Fibroblast of lung (primary cell): Measurements from ENCODE around the gene PPP1R9A. TPM values are rescaled to one million over a fixed set of nuclear protein-coding genes. Genes with fewer than 3 reads are reported as not detected.

ENCODE experiments used
- DNase-seq, 2 donors: peaks; one replicate each; pipeline versions ENCODE4 v3.0.0 to v3.0.0-alpha.2; 2010; ENCODE audit warnings: low read depth in 2 of 2
- H2AFZ ChIP-seq: 2 replicates; pipeline ENCODE4 v1.5.1; 2012; ENCODE audit warnings: low read length, control low read depth, inconsistent platforms
- H3K27ac ChIP-seq: 2 replicates; pipeline ENCODE4 v1.5.1; 2011; ENCODE audit warnings: low read length, control low read depth; ENCODE audit not compliant: insufficient read depth
- H3K27me3 ChIP-seq: 2 replicates; pipeline ENCODE4 v1.5.1; 2011; ENCODE audit warnings: mild to moderate bottlenecking, low read length; ENCODE audit not compliant: control insufficient read depth, insufficient read depth
- H3K36me3 ChIP-seq: 2 replicates; pipeline ENCODE4 v1.5.1; 2011; ENCODE audit warnings: low read length; ENCODE audit not compliant: control insufficient read depth, insufficient read depth
- H3K4me1 ChIP-seq: 2 replicates; pipeline ENCODE4 v1.5.1; 2011; ENCODE audit warnings: low read length; ENCODE audit not compliant: control insufficient read depth, insufficient read depth; ENCODE audit errors: extremely low read depth
- H3K4me2 ChIP-seq: 2 replicates; pipeline ENCODE4 v1.5.1; 2011; ENCODE audit warnings: low read length, control low read depth; ENCODE audit not compliant: insufficient read depth; ENCODE audit errors: extremely low read depth
- H3K4me3 ChIP-seq, 4 experiments: fragments of 200-600 bp in 1 of 4; sonication (generic) in 1 of 4; replicated peaks in 1 of 4; 2 replicates each; pipeline ENCODE4 v1.5.1; 2011 to 2016; ENCODE audit warnings: low read length in 4 of 4, low read depth in 3 of 4, mild to moderate bottlenecking in 3 of 4, control low read depth in 2 of 4, inconsistent platforms in 1 of 4, mixed read lengths in 1 of 4; ENCODE audit not compliant: insufficient read depth in 1 of 4; ENCODE audit errors: control extremely low read depth in 1 of 4
- H3K79me2 ChIP-seq: 2 replicates; pipeline ENCODE4 v1.5.1; 2012; ENCODE audit warnings: mild to moderate bottlenecking, low read length, inconsistent platforms; ENCODE audit not compliant: control insufficient read depth, insufficient read depth
- H3K9ac ChIP-seq: 2 replicates; pipeline ENCODE4 v1.5.1; 2011; ENCODE audit warnings: mild to moderate bottlenecking, low read length, control low read depth; ENCODE audit not compliant: insufficient read depth
- H3K9me3 ChIP-seq: 2 replicates; pipeline ENCODE4 v1.5.1; 2012; ENCODE audit warnings: low read depth, low read length; ENCODE audit not compliant: control insufficient read depth, insufficient read depth
- H4K20me1 ChIP-seq: 2 replicates; pipeline ENCODE4 v1.5.1; 2011; ENCODE audit warnings: low read length; ENCODE audit not compliant: control insufficient read depth, insufficient read depth; ENCODE audit errors: extremely low read depth
- CTCF ChIP-seq, 2 donors: IDR thresholded peaks in 1 of 2; conservative IDR thresholded peaks in 1 of 2; 1 replicate in 1 of 2; 2 replicates in 1 of 2; pipeline ENCODE4 v1.5.1; 2011 to 2012; ENCODE audit warnings: low read length in 2 of 2, control low read depth in 1 of 2, inconsistent platforms in 1 of 2, low read depth in 1 of 2, mild to moderate bottlenecking in 1 of 2
- EZH2 ChIP-seq: IDR thresholded peaks from 2 replicates; pipeline ENCODE4 v1.5.1; 2012; ENCODE audit warnings: low read length, control low read depth, mild to moderate bottlenecking; ENCODE audit errors: missing control alignments
- polyA plus RNA-seq, 2 donors: library from polyadenylated mRNA; depleted of rRNA in 1 of 2; stranded (reverse) in 1 of 2; unstranded in 1 of 2; fragments of >200 nt; gene quantifications; 2 replicates each; pipeline ENCODE4 v1.2.1, GENCODE V29; 2011 to 2012; ENCODE audit warnings: missing spikeins in 1 of 2
- total RNA-seq: library from RNA; depleted of rRNA; stranded (reverse); fragments of >200 nt; gene quantifications from 2 replicates; pipeline ENCODE4 v1.2.1, GENCODE V29; 2014

Gene PPP1R9A
- total and polyA plus RNA-seq, 2 donors (not counting 1 experiment from before 2014, with no cell fraction given): 0.68 to 3.3 TPM

- peak in 1 of 2 donors; percentile 8 for DNase-seq
- H3K4me1 ChIP-seq: no peaks in the 10 kb centered on the region
- TF ChIP-seq CTCF (conservative IDR thresholded peaks at IDR 0.05 in 1 of 2, IDR thresholded peaks at IDR 0.05 in 1 of 2; ENCODE audit: low read depth in 1 of 2, low read length in 2 of 2) (no peak), EZH2 (no peak)
- H3K9ac ChIP-seq: no peak overlapping the region
- H3K4me2 ChIP-seq: no peak overlapping the region
- no peaks in the 10 kb centered on the region for H3K36me3 ChIP-seq
- no peaks in the 10 kb centered on the region for H3K9me3 ChIP-seq
- no peak overlapping the region for H2AFZ ChIP-seq
- no peak overlapping the region for H3K27ac ChIP-seq
- H3K4me3 ChIP-seq: no peak overlapping the region
- H4K20me1 ChIP-seq: no peaks in the 10 kb centered on the region
- H3K27me3 ChIP-seq: no peaks in the 10 kb centered on the region
- H3K79me2 ChIP-seq: no peaks in the 10 kb centered on the region
Measured at GRCh38 chr7:95303013-95303905, 395.9 kb downstream of the PPP1R9A start.

- no peak overlapping the region for H3K4me3 ChIP-seq
- H2AFZ ChIP-seq: no peak overlapping the region
- no peak for DNase-seq
- H3K79me2 ChIP-seq: no peaks in the 10 kb centered on the region
- H4K20me1 ChIP-seq: no peaks in the 10 kb centered on the region
- H3K36me3 ChIP-seq: no peaks in the 10 kb centered on the region
- H3K4me2 ChIP-seq: no peak overlapping the region
- no peak overlapping the region for H3K9ac ChIP-seq
- H3K9me3 ChIP-seq: no peaks in the 10 kb centered on the region
- no peaks in the 10 kb centered on the region for H3K27me3 ChIP-seq
- no peak for TF ChIP-seq EZH2
- TF ChIP-seq CTCF (conservative IDR thresholded peaks at IDR 0.05 in 1 of 2, IDR thresholded peaks at IDR 0.05 in 1 of 2; ENCODE audit: low read depth in 1 of 2, low read length in 2 of 2): no peak
- H3K4me1 ChIP-seq: no peaks in the 10 kb centered on the region
- H3K27ac ChIP-seq: no peak overlapping the region
Measured at GRCh38 chr7:95304990-95305389, 397.6 kb downstream of the PPP1R9A start.

GRCh38 chr7:95309951-95310350, 402.6 kb downstream of the PPP1R9A start:
- Histone ChIP-seq H3K79me2 (no peaks in the 10 kb centered on the region), H3K36me3 (no peaks in the 10 kb centered on the region), H3K9ac (no peak overlapping the region), H4K20me1 (no peaks in the 10 kb centered on the region), H3K9me3 (no peaks in the 10 kb centered on the region), H3K4me3 (no peak overlapping the region), H2AFZ (no peak overlapping the region), H3K4me1 (no peaks in the 10 kb centered on the region), H3K4me2 (no peak overlapping the region), H3K27ac (no peak overlapping the region), H3K27me3 (no peaks in the 10 kb centered on the region)
- no peak for TF ChIP-seq CTCF (conservative IDR thresholded peaks at IDR 0.05 in 1 of 2, IDR thresholded peaks at IDR 0.05 in 1 of 2; ENCODE audit: low read depth in 1 of 2, low read length in 2 of 2)
- TF ChIP-seq EZH2: no peak
- no peak for DNase-seq
